Immature natural killer cell (primary cell): ENCODE results near the gene RAD51B. TPM values are rescaled to one million over a fixed set of nuclear protein-coding genes. Genes with fewer than 3 reads are reported as not detected.
A peak's percentile ranks its signal among the peaks of the same experiment; 100 is the strongest.

Experiments
- DNase-seq, 3 donors: peaks; one replicate each; pipeline ENCODE4 v3.0.0; 2022; ENCODE audit warnings: mixed read lengths in 1 of 3
- H3K27ac Mint-ChIP-seq, 6 donors: one replicate each; pipeline ENCODE4 v1.8.0; 2020; ENCODE audit warnings: mixed read lengths in 6 of 6, mild to moderate bottlenecking in 5 of 6, inconsistent platforms in 4 of 6, moderate library complexity in 3 of 6
- H3K27me3 Mint-ChIP-seq, 3 donors: one replicate each; pipeline ENCODE4 v1.8.0; 2020 to 2021; ENCODE audit warnings: low read depth in 3 of 3, mild to moderate bottlenecking in 3 of 3, mixed read lengths in 3 of 3, moderate library complexity in 3 of 3, inconsistent platforms in 1 of 3
- H3K36me3 Mint-ChIP-seq, 3 donors: one replicate each; pipeline ENCODE4 v1.8.0; 2020; ENCODE audit warnings: mixed read lengths in 3 of 3, inconsistent platforms in 2 of 3, mild to moderate bottlenecking in 2 of 3
- H3K4me1 Mint-ChIP-seq, 2 donors: one replicate each; pipeline ENCODE4 v1.8.0; 2020; ENCODE audit warnings: inconsistent platforms in 2 of 2, mild to moderate bottlenecking in 2 of 2, mixed read lengths in 2 of 2, moderate library complexity in 1 of 2
- H3K4me3 Mint-ChIP-seq, 5 donors: one replicate each; pipeline ENCODE4 v1.8.0; 2020; ENCODE audit warnings: mild to moderate bottlenecking in 5 of 5, mixed read lengths in 5 of 5, inconsistent platforms in 3 of 5, moderate library complexity in 3 of 5
- H3K9me3 Mint-ChIP-seq, 6 donors: one replicate each; pipeline ENCODE4 v1.8.0; 2020; ENCODE audit warnings: mild to moderate bottlenecking in 6 of 6, mixed read lengths in 6 of 6, inconsistent platforms in 4 of 6, moderate library complexity in 3 of 6
- polyA plus RNA-seq, 3 donors: library from polyadenylated mRNA; unstranded; fragments of 300-500 nt; fragmentation: Illumina TruSeq; gene quantifications; one replicate each; pipeline ENCODE4 v1.2.3, GENCODE V29; 2021

Gene RAD51B
- polyA plus RNA-seq, 3 donors from 2014 or later = 17.6 to 20.8 (median 17.7) TPM

DNA sequence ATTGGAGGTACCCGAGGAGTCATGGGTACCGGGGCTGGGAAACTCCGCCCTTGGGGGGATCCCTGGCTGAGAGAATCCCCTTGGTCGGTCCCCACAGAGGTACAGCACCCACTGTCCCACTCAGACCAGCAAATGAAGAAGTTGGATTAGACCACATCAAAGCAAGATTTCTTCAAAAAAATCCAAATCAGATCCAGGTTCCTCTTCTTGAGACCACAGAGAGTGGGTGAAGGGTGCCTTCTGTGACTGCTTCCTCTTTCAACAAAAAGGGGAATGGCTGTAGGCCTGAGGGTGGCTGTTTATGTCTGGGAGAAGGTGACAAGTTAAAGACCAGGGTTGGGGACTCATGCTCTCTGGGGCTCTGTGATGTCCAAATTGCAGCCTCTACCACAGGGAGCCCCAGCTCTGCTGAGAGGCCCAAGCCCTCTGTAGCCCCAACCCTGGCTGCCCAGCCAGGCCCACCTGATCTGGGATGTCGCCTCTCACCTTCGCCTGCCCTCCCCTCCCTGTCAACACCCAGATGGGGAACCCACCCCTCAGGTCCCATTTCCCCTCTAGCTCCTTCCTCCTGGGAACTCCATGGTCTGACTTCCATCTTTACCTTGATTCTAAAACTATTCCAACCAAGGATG lies 922.4 kb downstream of the RAD51B start:
- H3K27ac Mint-ChIP-seq = no peak overlapping the region
- H3K4me3 Mint-ChIP-seq = no peak overlapping the region
- peaks cover 0 to 6% (median 2%) of the 10 kb centered on the region in 3 donors for H3K27me3 Mint-ChIP-seq
- H3K9me3 Mint-ChIP-seq = no peaks in the 10 kb centered on the region
- H3K4me1 Mint-ChIP-seq = peaks cover 0 to 1% of the 10 kb centered on the region in 2 donors
- no peak for DNase-seq
- H3K36me3 Mint-ChIP-seq = peaks cover 0 to 8% (median 3%) of the 10 kb centered on the region in 3 donors

DNA sequence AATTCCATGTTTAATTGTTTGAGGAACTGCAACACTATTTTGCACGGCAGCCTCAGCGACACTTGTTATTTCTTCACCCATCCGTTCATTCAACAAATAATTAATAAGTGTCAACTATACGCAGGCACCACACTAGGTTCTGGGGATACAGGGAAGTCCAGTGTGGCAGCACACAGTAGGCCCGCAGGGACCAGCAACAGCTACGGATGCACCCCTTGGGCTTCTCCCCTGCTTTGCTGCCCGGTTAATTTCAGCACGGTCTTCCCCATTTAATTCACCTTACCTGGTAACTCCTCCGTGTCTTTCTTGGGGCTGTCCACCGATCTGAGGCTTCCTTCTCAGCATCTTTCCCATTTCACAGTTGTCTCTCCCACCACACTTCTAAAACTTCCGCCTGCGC lies 925.0 kb downstream of the RAD51B start:
- no peak overlapping the region for H3K4me3 Mint-ChIP-seq
- no peak overlapping the region for H3K27ac Mint-ChIP-seq
- peaks cover 0 to 6% (median 2%) of the 10 kb centered on the region in 3 donors for H3K27me3 Mint-ChIP-seq
- no peaks in the 10 kb centered on the region for H3K9me3 Mint-ChIP-seq
- no peak for DNase-seq
- no peaks in the 10 kb centered on the region for H3K4me1 Mint-ChIP-seq
- peaks cover 0 to 8% (median 3%) of the 10 kb centered on the region in 3 donors for H3K36me3 Mint-ChIP-seq

DNA sequence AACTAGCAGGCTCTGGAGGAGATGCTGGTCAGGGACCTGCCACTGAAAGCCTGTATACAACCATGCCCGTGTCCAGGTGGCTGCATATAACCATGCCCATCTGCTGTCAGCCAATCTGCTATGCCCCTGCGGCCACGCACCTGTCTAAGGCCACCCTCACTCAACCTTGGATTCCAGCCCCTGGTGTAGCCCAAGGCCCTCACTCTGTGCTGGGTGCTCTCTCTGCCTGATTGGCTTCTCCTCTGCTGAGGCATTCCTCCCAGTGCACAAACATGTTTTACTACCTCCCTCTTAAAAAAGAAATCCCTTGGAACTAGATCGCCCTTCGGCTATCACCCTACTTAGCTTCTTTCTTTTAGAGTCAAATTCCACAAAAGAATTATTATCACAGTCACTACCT lies 927.8 kb downstream of the RAD51B start:
- H3K9me3 Mint-ChIP-seq = no peaks in the 10 kb centered on the region
- no peak overlapping the region for H3K27ac Mint-ChIP-seq
- H3K4me3 Mint-ChIP-seq = no peak overlapping the region
- DNase-seq = no peak
- no peaks in the 10 kb centered on the region for H3K4me1 Mint-ChIP-seq
- peaks cover 0 to 4% (median 2%) of the 10 kb centered on the region in 3 donors for H3K27me3 Mint-ChIP-seq
- peaks cover 0 to 4% (median 0%) of the 10 kb centered on the region in 3 donors for H3K36me3 Mint-ChIP-seq

DNA sequence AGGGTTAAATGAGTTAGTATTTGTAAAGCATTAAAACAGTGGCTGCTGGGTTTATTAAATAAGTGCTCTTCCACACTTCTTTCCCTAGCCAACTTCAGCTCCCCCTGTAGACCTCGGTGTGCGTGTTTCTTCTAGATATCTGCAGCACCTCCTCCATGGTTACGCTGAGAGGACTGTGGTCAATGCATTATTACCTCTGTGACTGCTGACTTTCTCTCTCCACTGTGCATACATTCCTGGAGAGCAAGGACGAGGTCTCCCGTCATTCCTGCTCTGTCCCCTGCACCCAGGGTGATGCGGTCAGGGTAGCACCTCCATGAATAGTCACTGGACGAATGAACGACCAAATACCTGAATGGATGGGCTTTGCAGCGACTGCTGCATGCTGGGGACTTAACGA lies 928.7 kb downstream of the RAD51B start:
- DNase-seq = no peak
- Mint-ChIP-seq H3K4me1 (no peaks in the 10 kb centered on the region), H3K4me3 (no peak overlapping the region), H3K9me3 (no peaks in the 10 kb centered on the region), H3K27me3 (peaks cover 0 to 4% (median 2%) of the 10 kb centered on the region in 3 donors), H3K36me3 (peaks cover 0 to 4% (median 0%) of the 10 kb centered on the region in 3 donors), H3K27ac (no peak overlapping the region)

DNA sequence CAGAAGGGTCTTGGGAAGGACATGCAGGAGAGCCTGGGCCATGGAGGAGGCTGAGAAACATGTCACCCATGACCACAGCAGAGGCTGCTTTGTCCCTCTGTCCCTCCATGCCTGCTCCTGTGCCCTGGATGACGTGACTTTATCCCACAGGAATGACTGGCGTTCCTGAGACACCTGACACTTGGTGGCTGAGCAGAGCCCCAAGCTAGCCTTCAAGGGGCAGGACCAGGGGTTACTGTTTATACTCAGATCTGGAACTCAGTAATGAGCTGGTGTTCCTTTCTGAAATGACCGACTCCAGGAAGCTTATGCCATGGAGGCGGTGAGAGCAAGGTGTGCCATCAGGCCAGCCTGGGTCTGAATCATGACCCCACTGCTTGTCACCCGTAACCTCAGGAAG lies 929.1 kb downstream of the RAD51B start:
- peaks cover 1 to 2% of the 10 kb centered on the region in 2 donors for H3K4me1 Mint-ChIP-seq
- peaks cover 0 to 4% (median 2%) of the 10 kb centered on the region in 3 donors for H3K27me3 Mint-ChIP-seq
- no peak overlapping the region for H3K4me3 Mint-ChIP-seq
- peaks cover 0 to 4% (median 0%) of the 10 kb centered on the region in 3 donors for H3K36me3 Mint-ChIP-seq
- H3K27ac Mint-ChIP-seq = no peak overlapping the region
- DNase-seq = no peak
- H3K9me3 Mint-ChIP-seq = no peaks in the 10 kb centered on the region

DNA sequence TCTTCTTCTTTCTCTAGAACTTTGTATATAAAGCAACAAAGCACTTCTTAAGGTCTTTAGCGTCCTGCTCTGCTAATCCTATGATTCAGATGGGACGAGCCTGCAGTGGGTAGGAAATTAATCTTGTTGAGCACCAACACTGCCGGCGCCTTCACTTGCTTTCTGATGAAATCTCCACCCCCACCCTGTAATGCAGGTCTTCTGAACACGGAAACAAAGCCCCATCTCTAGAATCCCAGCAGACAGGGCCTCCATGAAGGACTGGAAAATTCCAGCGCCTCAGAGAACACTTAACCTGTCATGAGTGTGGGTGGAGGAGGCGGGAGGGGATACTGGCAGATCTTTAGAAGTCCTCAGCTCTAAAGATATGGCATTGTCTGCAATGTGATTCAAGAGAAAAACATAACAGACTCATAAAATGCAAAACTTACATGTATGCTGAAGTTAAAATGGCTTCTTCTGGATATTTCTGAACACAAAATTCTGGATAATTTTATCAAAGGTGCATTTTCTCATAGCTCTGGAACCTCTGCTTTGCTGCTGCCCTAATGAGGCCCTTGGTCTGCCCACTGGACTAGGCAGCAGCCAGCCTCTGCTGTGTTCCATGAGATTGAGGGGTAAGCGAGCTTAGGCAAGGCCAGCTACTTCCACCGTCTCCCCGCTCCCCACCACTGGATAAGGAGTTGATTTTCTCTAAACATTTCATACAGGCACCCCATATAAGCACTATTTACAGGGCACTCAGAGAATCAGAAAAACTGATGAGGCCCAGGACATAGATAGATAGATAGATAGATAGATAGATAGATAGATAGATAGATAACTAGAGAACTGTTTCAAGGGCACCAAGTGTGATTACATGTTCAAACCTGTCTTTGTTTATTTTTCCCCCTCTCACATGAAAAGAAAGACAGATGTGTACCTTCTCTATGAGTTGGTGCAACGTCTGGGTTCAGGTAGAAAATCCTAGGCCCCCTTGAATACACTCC lies 930.2 kb downstream of the RAD51B start:
- Mint-ChIP-seq H3K36me3 (no peaks in the 10 kb centered on the region), H3K4me3 (no peak overlapping the region), H3K4me1 (peaks cover 2 to 9% of the 10 kb centered on the region in 2 donors), H3K27ac (no peak overlapping the region), H3K9me3 (no peaks in the 10 kb centered on the region), H3K27me3 (peaks cover 0 to 4% (median 0%) of the 10 kb centered on the region in 3 donors)
- DNase-seq = no peak

DNA sequence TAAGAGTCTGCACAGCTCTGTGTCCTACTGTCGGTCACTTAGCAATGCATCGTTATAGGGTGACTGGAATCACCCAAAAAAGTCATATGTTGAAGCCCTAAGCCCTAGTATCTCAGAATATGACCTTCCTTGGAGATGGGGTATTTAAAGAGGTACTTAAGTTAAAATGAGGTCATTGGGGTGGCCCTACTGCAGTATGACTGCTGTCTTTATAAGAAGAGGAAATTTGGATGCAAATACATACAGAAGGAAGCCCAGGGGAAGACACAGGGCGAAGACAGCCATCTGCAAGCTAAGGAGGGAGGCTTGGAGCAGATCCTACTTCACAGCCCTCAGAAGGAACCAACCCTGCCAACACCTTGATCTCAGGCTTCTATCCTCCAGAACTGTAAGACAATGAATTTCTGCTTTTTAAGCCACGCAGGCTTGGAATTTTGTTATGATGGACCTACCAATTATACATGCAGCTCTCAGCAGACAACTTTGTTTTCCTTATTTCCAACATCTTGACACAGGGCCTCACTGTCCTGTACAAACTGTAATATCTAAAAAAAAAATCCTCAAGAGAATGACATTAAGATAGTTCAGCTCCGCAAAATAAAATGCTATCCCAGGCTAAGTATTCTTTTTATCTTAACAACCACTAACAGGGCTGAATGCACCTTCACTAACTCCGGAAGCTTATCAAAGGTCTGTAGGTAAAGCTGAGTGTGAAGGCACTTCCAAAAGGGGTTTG lies 932.9 kb downstream of the RAD51B start:
- Mint-ChIP-seq H3K4me3 (no peak overlapping the region), H3K27ac (peak overlapping the region in 1 of 6 donors; percentile 5), H3K4me1 (peaks cover 3 to 12% of the 10 kb centered on the region in 2 donors), H3K9me3 (no peaks in the 10 kb centered on the region), H3K36me3 (no peaks in the 10 kb centered on the region), H3K27me3 (peaks cover 0 to 2% (median 2%) of the 10 kb centered on the region in 3 donors)
- DNase-seq = no peak

DNA sequence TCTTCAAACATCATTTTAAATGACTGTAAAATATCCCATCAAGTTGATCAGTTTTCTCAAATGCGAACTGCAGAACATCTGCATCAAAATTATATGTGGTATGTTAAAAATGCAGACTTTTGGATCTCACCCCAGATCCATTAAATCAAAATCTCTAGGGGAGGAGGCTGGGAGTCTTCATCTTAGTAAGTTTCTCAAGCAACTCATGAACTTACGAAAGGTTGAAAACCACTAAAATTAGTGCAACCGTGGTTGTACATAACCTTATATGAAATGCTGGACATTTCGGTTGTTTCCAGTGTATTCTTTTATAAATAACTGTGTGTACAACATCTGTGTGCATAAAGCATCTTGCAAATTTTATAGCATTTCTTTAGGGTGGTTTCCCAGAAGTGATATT lies 934.1 kb downstream of the RAD51B start:
- no peak overlapping the region for H3K27ac Mint-ChIP-seq
- H3K36me3 Mint-ChIP-seq = no peaks in the 10 kb centered on the region
- peaks cover 0 to 2% (median 2%) of the 10 kb centered on the region in 3 donors for H3K27me3 Mint-ChIP-seq
- DNase-seq = no peak
- no peak overlapping the region for H3K4me3 Mint-ChIP-seq
- peaks cover 9 to 21% of the 10 kb centered on the region in 2 donors for H3K4me1 Mint-ChIP-seq
- no peaks in the 10 kb centered on the region for H3K9me3 Mint-ChIP-seq

DNA sequence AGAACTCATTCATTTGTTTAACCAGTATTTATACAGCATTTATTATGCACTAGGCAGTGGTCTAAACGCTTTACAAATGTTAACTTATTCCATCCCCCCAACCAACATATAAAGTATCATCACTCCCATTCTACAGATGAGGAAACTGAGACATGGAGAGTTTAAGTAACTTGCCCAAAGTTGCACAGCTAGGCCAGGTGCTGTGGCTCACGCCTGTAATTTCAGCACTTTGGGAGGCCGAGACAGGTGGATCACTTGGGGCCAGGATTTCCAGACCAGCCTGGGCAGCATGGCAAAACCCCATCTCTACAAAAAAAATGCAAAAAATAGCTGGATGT lies 935.4 kb downstream of the RAD51B start:
- no peak for DNase-seq
- Mint-ChIP-seq H3K4me3 (no peak overlapping the region), H3K27ac (no peak overlapping the region), H3K27me3 (peaks cover 0 to 2% (median 2%) of the 10 kb centered on the region in 3 donors), H3K36me3 (no peaks in the 10 kb centered on the region), H3K4me1 (peaks cover 9 to 21% of the 10 kb centered on the region in 2 donors), H3K9me3 (no peaks in the 10 kb centered on the region)

DNA sequence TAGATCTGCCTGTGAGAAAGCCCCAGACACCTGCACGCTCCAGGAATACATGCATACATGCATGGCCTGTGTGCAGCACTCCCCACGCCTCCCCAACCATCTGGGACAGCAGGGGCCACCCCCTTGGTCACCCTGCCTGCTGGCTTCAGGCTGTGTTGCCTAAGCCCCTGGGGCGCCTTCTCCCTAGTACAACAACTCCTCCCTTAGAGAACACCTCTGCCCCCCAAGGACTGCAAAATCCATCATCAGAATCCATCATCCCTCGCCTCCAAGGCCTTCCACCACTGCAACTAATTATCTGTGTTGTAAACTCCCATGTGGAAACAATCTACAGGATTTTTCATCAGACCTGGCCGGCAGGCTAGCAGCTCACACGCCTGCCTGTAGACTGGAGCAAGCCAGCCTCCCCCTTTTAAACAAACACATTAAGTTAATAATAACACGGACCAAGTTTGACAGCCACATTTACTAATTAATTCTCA lies 936.5 kb downstream of the RAD51B start:
- Mint-ChIP-seq H3K27me3 (peaks cover 0 to 3% (median 2%) of the 10 kb centered on the region in 3 donors), H3K9me3 (no peaks in the 10 kb centered on the region), H3K27ac (no peak overlapping the region), H3K36me3 (no peaks in the 10 kb centered on the region), H3K4me3 (no peak overlapping the region), H3K4me1 (peaks cover 9 to 21% of the 10 kb centered on the region in 2 donors)
- DNase-seq = no peak

DNA sequence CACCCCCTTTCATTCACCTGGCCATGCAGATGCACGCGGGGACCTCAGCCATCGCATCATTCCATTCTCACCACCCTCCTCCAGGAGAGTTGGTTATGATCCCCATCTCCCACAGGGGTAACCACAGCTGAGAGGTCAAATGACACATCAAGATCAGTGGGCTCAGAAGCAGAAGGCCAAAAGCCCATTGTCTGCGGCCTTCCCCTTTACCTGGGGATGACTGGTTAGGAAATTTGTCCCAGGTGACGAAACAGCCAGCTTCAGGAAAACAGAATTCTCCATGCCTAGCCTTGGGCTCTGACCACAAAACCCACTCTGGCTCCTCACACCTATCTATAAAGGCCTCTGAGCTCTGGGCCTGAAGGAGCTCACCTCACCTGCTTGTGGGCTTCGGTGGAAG lies 937.2 kb downstream of the RAD51B start:
- no peaks in the 10 kb centered on the region for H3K36me3 Mint-ChIP-seq
- no peak overlapping the region for H3K27ac Mint-ChIP-seq
- no peak overlapping the region for H3K4me3 Mint-ChIP-seq
- peaks cover 0 to 3% (median 2%) of the 10 kb centered on the region in 3 donors for H3K27me3 Mint-ChIP-seq
- no peak for DNase-seq
- H3K4me1 Mint-ChIP-seq = peaks cover 9 to 21% of the 10 kb centered on the region in 2 donors
- no peaks in the 10 kb centered on the region for H3K9me3 Mint-ChIP-seq

DNA sequence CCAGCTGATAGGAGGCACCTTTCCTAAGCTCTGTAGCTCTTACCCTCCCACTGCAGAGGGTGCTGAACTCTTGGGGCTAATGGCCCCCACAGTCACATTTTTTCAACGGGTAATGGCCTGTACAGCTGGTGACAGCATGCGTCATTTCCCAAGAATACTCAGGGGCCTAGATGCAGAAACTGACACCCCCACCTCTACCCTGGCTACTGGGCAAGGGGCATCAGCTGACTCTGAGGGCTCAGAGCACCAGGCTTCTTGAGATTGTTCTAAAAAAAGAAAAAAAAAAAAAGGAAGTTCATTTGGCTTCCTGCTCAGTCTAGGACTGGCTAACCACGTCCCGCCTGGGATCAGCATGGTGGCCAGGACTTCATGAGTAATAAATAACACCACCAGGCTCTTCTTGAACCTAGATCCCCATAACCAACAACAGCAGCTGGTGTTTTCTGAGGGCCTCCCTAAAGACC lies 938.1 kb downstream of the RAD51B start:
- peaks cover 9 to 21% of the 10 kb centered on the region in 2 donors for H3K4me1 Mint-ChIP-seq
- DNase-seq = peak in 1 of 3 donors; percentile 9
- no peaks in the 10 kb centered on the region for H3K36me3 Mint-ChIP-seq
- H3K4me3 Mint-ChIP-seq = no peak overlapping the region
- peaks cover 0 to 3% (median 0%) of the 10 kb centered on the region in 6 donors for H3K9me3 Mint-ChIP-seq
- H3K27ac Mint-ChIP-seq = no peak overlapping the region
- H3K27me3 Mint-ChIP-seq = peaks cover 0 to 4% (median 0%) of the 10 kb centered on the region in 3 donors

DNA sequence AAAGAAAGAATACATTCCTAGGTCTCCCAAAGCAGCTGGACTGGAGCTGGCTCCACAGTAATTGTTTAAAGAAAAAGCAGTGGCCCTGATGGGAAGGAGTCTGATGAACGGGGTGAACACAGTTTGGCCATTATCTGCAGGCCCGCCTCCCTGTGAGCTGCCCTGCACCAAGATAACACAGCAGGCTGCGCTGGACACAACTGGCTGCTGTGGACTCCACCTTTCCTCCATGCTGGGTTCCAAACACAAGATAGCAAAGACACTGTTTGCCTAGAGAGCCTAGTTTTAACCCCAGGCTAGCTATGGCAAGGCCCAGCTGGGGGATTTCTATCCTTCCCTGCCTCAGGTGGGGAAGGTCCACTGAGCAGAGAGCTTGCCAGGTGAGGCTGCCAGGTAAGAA lies 938.7 kb downstream of the RAD51B start:
- H3K9me3 Mint-ChIP-seq = peaks cover 0 to 3% (median 0%) of the 10 kb centered on the region in 6 donors
- no peak overlapping the region for H3K27ac Mint-ChIP-seq
- no peak overlapping the region for H3K4me3 Mint-ChIP-seq
- H3K27me3 Mint-ChIP-seq = peaks cover 0 to 4% (median 0%) of the 10 kb centered on the region in 3 donors
- no peak for DNase-seq
- H3K4me1 Mint-ChIP-seq = peaks cover 9 to 21% of the 10 kb centered on the region in 2 donors
- no peaks in the 10 kb centered on the region for H3K36me3 Mint-ChIP-seq
